GM10266 (cell line): ENCODE data around the gene RPL39L.
"Not testable (repeated sequence)": the region's sequence is repeated elsewhere in the genome, so short reads cannot be mapped to it uniquely, and the experiment has no call there.

Experiments
- DNase-seq: peaks from one replicate; pipeline ENCODE4 v3.0.0; 2012; ENCODE audit errors: extremely low spot score
- TF ChIP-seq, protein P1 (sequence below): IDR thresholded peaks from 2 replicates; pipeline ENCODE4 v1.5.1; 2012; ENCODE audit warnings: mild to moderate bottlenecking, low read depth; ENCODE audit not compliant: control insufficient read depth, insufficient read depth; ENCODE audit errors: missing control alignments

Gene RPL39L

DNA sequence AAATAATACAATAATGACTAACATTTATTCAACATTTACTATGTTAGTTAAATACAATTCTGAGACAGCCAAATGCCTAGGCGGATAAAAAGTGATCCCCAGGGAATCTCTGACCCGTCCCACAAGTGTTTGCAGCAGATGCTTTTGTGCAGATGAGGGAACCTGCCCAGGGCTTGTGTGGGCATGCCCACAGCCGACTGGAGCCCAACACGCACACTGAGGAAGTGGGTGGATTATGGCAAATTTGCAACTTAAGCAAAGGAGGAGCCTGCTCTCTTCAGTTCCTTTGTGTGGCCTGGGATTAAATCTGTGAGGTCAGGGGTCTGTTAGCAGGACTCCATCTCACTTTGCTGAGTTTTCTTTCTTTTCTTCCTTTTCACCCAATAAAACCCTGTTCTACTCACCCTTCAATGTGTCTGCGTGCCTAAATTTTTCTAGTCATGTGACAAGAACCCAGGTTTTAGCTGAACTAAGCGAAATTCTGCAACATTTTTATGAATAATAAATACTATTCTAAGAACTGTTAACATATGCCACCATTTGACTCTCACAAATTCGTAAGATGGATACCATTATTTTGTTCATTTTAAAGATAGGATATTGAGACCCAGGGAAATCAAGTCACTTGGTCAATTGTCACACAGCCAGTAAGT is 44.0 kb upstream of the RPL39L start:
- TF ChIP-seq, protein P1, sequence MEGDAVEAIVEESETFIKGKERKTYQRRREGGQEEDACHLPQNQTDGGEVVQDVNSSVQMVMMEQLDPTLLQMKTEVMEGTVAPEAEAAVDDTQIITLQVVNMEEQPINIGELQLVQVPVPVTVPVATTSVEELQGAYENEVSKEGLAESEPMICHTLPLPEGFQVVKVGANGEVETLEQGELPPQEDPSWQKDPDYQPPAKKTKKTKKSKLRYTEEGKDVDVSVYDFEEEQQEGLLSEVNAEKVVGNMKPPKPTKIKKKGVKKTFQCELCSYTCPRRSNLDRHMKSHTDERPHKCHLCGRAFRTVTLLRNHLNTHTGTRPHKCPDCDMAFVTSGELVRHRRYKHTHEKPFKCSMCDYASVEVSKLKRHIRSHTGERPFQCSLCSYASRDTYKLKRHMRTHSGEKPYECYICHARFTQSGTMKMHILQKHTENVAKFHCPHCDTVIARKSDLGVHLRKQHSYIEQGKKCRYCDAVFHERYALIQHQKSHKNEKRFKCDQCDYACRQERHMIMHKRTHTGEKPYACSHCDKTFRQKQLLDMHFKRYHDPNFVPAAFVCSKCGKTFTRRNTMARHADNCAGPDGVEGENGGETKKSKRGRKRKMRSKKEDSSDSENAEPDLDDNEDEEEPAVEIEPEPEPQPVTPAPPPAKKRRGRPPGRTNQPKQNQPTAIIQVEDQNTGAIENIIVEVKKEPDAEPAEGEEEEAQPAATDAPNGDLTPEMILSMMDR, result no peak
- no peak for DNase-seq

DNA sequence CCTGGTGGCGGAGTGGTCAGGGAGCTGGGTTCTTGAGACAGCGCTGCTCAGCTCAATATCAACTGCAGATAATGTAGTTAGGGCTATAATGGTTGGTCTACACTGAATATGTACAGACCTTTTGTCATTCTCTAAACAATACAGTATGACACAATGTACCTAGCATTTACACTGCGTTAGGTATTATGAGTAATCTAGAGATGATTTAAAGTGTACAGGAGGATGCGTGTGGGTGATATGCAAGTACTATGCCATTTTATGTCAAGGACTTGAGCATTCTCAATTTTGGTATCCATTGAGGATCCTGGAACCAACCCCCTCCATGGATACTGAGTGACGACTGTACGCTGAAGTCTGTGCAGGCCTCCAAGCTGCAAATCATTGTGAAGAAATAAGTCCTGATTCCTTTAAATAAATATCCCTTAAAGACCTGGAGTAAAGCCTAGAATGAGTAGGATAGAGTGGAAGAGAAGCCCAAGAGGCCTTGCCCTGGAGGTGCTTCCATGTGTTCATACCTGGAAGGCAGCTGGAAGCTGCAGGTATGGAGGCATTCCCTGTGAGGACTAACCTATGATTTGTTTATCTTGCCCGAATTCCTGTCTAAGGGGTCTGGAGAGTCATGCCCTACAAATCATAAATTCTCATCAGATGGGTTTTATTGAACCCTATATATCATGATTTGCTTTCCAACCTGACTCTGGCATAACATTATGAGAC is 42.3 kb upstream of the RPL39L start:
- no peak for DNase-seq
- TF ChIP-seq, protein P1, result no peak

DNA sequence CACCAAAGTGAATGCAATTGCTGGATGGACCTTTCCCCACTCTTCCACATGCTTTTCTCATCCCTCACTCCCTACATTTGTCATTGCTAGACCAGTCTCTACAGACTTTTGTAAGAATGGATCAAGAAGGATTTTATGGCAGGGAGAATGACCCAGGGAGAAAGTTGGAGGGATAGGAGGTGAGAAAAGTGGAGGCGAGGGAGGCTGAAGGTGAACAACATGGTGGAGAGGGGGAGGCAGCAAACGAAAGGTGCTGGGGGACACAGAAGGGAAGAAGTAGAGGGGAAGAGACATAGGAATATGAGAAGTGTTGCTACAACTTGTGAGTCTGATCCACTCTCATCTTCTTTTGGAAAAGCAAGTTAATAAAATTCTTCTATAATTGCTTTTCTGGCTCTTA is 33.6 kb upstream of the RPL39L start:
- no peak for DNase-seq
- TF ChIP-seq, protein P1, result no peak

DNA sequence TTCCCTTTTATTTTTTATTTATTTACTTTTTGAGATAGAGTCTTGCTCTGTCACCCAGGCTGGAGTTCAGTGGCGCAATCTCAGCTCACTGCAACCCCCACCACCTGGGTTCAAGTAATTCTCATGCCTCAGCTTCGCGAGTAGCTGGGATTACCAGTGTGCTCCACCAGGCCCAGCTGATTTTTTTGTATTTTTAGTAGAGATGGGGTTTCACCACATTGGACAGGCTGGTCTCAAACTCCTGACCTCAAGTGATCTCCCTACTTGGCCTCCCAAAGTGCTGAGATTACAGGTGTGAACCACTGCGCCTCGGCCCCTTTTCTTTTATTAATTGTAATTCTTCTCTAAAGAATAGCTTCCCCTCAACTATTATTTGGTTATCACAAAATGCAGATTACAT is 31.6 kb upstream of the RPL39L start:
- not testable (repeated sequence) for DNase-seq

DNA sequence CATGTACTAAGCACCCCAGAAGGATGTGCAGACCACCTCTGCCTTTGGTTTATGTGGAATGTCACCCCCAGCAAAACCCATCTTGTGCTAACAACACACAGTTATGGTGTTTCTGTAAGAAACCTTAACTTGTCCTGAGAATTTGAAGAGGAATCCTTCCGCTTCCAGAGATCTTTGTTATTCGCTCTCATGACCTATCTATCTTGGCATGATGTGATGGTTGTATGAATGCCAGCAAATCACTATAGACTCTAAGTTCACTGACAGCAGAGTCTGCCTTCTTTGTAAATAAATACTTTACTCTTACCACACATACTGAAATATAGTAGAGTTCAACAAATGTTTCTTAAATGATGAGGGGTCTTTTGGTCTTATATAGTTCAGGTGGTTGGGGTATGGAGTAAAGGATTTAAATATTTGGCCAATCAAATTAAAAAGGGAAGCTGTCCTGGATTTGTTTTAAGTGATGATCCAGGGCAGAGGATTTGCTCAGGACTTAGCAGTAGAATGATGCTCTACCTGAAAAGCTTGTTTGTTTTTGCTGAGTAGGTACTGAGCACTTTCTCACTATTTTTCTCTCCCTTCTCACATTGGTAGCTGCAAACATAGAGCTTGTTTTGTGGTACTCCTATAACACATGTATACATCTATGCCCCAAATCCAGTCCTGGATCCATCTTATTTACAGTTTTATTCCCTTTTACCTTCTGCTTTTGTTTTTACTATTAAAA is 30.1 kb upstream of the RPL39L start:
- TF ChIP-seq, protein P1, result no peak
- DNase-seq, result no peak

DNA sequence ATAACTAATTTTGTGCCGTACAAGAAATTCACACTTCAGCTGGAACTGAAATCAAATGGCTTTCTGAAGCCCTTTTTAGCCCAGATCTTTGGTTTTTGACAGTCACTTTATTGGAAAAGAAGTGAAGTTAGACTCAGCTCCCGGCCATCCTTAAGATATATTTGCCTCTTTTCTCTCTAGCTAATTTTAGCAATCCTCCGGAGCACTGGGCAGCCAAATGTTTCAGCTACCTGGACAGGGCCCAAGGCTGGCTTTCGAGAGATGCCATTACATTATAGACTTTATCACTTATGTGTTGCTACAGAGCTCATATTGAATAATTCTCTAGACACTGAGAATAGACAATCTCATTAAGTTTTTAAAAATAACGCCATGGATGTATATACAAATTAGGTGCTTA is 28.5 kb upstream of the RPL39L start:
- TF ChIP-seq, protein P1, result no peak
- DNase-seq, result no peak

DNA sequence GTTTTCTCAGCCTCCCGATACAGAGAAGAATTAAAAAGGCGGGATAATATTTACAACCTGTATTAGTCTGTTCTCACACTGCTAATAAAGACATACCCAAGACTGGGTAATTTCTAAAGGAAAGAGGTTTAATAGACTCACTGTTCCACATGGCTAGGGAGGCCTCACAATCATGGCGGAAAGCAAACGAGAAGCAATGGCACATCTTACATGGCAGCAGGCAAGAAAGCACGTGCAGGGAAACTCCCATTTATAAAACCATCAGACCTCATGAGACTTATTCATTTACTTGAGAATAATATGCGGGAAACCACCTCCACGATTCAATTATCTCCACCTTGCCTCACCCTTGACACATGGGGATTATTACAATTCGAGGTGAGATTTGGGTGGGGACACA is 27.5 kb upstream of the RPL39L start:
- DNase-seq, result no peak
- TF ChIP-seq, protein P1, result no peak
